T1000 (cell line): ENCODE results near the gene PLXDC1.

Experiments used
- DNase-seq: peaks from one replicate; lab custom pipeline; 2025; ENCODE audit warnings: mixed read lengths; lab: John Stamatoyannopoulos, UW

PLXDC1 gene

DNA sequence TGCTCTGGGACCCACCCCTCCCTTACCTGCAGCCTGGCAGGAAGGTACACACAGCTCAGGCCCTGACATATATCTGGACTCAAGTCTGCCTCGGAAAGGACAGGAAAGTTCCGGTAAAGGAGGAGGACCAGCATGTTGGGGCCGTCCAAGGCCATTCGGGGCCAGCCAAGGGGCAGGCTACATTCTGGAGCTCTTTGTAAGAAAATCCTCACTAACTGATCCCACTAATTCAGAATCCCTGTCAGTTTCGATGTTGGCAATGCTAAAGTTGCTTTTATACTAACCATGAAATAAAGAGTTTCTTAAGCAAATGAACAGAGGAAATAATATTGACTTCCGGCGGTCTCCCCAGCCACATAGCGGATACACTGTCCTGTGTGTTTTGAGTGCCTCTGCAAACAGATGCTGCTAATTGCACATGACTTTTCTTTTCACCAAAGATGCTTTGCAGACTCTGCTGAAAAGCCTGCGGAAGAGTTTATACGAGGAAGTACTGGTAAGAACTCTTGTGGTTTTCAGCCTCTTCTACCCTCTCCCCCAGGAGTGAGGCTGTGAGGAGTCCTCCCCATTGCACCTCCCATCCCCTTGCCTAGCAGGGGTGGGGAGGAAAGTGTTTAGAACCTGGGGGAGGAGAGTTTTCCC is 54.8 kb downstream of the PLXDC1 start:
- DNase-seq, result no peak

GRCh38 chr17:39095309-39095686 is 56.1 kb downstream of the PLXDC1 start:
- no peak for DNase-seq

DNA sequence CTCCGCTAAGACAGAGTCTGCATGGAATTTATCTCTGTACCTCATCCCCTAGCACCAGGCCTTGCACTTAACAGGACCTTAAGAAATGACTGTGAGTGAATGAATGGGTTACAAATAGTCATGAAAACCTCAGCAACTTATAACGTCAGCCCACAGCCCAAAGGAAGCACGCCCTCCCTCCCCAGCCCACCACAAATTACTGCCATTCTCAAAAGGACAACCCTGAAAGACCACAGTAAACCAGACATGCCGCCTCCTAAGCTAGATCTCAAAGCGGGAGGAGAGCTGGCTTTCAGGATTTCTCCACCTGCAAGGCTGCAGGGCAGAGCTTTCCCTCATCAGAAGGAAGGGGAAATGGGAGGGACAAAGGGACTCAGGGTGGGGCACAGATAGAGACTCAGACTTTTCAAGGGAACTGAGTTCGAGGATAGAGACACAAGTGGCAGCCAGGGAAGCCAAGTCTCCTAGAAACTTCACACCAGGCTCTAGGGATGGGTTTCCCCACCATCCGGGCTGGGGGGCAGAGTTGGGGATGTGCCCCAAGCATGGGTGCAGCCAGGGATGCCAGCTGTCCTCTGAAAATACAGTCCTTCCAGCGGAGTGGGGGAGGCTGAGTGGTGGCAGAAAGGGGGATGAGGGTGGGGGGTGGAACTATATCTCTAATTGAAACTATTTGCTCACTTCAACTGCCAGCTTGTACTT is 56.7 kb downstream of the PLXDC1 start:
- DNase-seq, result no peak

DNA sequence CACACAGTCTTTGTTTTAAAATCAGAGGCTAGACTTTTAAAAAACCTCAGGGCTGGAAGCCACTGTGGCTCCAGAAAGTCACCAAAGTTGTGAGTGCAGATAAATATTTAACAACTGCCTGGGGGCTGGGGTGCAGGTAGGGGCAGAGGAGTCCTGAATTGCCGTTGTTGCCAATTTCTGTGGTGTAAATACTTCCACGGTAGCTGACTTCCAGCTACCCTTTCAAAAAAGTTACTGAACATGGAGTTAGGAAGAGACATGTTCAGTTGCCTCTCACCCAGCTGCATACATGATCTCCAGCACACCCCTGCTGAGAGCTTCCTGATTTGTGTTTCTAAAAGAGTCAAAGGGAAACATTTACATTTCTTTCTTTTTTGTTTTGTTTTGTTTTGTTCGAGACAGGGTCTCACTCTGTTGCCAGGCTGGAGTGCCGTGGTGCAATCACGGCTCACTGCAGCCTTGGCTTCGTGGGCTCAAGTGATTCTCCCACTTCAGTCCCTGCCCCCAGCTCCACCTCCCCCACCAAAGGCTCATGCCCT is 58.7 kb downstream of the PLXDC1 start:
- DNase-seq, result no peak

GRCh38 chr17:39090908-39091665 is 60.4 kb downstream of the PLXDC1 start:
- no peak for DNase-seq

DNA sequence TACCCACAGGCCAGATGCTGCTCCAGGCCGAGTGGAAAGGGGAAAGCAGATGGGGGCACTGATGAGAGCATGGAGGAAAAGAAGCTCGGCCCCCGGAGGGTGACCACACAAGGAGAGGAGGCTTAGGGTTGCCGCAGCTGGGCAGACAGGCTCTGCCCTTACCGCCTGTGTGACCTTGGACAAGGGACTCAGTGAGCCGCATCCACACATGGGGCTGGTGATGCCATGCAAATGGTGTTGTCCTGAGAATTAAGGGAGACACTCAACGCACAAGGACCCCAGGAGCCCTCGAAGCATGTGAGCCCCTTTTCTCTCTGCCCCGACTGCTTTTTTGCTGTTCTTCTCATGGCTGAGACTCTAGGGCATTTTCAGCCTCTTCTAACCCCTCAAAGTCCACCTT is 61.0 kb downstream of the PLXDC1 start:
- no peak for DNase-seq

DNA sequence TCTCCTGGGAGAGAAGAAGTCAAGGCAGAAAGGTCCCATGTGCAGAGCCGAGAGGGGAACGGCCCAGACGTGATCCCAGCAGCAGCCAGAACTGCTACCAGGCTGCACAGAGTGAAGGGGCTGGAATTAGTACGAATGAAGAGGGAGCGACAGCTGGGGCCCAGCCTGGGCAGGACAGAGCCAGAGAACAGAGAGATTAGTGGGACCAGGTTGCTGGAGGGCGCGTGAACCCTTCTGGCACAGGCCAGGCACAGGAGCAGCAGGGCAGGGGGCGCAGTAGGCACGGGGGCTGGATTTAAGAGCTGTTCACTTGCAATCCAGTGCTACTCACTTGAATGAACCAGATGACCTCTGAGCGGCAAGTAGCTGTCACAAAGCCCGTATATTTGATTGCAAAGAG is 66.9 kb downstream of the PLXDC1 start:
- DNase-seq, result no peak

DNA sequence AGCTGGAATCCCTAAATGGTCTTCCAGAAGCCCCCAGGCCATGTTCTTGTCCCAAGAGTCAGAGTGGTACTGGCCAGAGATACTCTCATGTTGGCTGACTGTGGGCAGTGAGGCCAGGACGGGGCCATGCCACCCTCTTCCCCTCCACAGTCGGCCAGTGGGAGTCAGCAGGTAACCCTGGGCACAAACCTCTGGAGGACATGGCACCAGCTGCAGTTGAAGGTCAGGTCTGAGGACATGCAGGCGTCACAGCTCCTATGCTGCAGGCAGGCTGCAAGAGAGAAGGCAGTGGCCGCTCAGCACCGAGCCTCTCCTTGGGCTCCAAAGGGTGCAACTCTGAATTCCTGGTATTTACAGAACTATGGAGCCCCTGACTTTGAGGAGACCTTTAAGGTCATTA is 68.2 kb downstream of the PLXDC1 start:
- no peak for DNase-seq

- no peak for DNase-seq
Observed at GRCh38 chr17:39082482-39082881, 69.0 kb downstream of the PLXDC1 start.

DNA sequence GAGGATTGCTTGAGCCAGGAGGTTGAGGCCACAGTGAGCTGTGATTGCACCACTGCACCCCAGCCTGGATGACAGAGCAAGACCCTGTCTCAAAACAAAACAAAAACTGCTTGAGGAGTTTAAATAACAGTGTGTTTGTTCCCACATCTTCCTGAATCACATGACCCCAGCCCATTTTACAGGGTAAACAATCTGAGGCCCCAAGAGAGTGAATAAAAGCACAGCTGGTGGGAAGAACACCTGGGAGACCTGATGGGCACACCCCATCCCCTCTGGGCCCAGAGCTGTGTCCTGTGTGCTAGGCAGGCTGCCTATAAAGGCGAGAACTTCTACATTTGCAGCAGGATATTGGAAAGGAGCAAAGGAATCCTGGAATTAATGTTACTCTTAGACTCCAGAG is 69.6 kb downstream of the PLXDC1 start:
- no peak for DNase-seq

- DNase-seq, result no peak
Observed at GRCh38 chr17:39080421-39081078, 70.9 kb downstream of the PLXDC1 start.

- DNase-seq, result no peak
Observed at GRCh38 chr17:39079836-39080235, 71.6 kb downstream of the PLXDC1 start.

DNA sequence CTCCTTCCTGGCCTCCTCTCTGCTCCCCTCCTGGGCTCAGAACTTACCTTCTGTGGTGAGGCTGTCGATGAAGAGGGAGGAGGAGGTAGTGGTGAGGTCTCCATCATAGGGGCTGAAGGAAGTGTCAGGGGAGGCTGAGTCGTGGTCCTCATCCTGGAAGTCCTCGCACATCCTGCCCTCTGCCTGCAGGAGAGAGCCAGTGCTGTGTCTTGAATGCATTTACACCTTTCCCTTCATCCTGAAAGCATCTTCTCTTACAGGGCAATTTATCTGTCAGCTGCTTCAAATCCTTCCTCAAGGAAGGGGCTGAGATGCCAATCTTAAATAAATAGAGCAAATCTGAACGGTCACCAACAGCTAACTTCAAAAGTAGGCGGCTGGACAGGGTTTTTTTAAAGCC is 73.6 kb downstream of the PLXDC1 start:
- no peak for DNase-seq

DNA sequence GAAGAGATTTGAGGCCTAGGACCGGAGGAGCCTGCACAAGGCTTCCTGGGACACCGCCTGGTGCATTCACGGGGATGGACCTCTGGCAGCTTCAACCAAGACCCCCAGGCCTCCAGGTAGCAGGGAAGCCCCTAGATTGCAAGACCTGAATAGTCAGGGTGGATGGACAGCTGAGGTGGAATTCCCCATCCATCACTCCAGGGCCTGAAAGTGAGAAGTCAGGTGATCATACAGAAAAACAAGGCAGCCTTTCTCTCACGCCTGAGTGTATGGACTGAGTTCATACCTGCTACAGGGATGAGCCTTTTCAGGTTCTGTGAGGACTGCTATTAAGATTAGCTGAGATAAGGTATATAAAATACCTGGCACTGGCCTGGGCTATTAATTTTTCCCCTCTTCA is 74.2 kb downstream of the PLXDC1 start:
- DNase-seq, result no peak

- DNase-seq, result no peak
Observed at GRCh38 chr17:39074676-39075075, 76.8 kb downstream of the PLXDC1 start.

- no peak for DNase-seq
Observed at GRCh38 chr17:39073916-39074315, 77.5 kb downstream of the PLXDC1 start.

DNA sequence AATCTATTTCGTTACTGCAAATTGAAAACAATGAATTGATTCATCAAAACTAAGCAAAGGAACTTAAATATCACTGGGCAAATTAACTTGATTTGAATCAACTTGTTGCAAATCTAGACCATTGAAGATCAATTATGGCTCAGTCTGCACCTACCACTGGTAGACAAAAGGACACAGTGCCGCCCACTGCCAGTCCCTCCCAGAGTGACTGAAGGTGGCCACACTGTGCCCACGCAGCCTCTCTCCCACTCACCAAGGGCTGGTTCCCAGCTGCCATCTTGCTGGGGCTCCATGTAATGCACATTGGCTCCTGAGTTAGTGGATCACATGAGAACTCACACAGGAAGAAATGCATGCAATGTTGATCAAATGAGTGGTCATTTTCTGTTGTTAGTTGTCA is 78.1 kb downstream of the PLXDC1 start:
- DNase-seq, result no peak

DNA sequence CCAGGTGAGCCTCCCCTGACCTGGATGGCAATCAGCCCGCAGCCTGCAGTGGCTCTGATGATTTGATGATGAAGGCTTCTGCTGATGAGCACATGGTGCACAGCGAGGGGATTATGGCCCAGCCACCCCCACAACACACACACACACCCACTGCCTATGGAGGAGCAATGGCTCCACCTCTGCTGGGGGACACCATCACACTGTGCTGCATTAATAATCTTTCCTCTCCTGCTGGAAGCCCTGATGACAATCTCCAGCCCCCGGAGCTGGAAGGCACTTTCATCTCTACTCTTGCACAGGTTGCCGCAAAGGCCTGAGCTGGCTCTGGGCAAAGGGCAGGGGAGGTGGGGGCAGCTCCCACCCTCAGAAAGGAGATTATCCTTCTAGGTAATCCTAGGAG is 79.9 kb downstream of the PLXDC1 start:
- no peak for DNase-seq

- DNase-seq, result no peak
Observed at GRCh38 chr17:39069114-39069756, 82.2 kb downstream of the PLXDC1 start.

- DNase-seq, result no peak
Observed at GRCh38 chr17:39064819-39065218, 86.6 kb downstream of the PLXDC1 start.

- DNase-seq, result no peak
Observed at GRCh38 chr17:39064374-39064773, 87.1 kb downstream of the PLXDC1 start.

DNA sequence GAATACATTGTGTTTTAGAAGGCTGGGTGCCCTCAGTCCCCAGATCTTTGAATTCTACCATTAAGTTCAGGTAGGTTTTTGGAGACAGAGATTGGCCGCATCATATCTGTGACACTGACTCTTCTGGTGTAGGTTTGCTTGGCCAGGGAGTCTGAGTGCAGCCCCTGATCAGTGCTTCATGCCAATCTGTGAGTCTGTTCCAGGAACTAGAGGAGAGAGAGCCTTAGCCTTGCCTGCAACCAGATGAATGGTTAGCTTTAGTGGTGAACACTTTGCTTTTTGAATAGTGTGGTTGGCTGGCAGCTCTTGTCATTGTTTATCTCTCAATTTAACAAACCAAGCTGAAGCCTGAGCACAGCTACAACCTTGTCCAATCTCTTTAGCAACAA is 87.8 kb downstream of the PLXDC1 start:
- DNase-seq, result no peak
